Colonic mucosa (tissue), 4 donors: ENCODE measurements around the gene DPY19L3. TPM values are rescaled to one million over a fixed set of nuclear protein-coding genes. Genes with fewer than 3 reads are reported as not detected.
"Not testable (repeated sequence)": the region's sequence is repeated elsewhere in the genome, so short reads cannot be mapped to it uniquely, and the experiment has no call there.

Experiments
- DNase-seq: peaks from one replicate; pipeline ENCODE4 v3.0.0-alpha.2; 2020
- H3K27ac ChIP-seq: fragments of 200-600 bp; one replicate; pipeline ENCODE4 v1.8.0; 2021
- H3K27me3 ChIP-seq: fragments of 200-600 bp; one replicate; pipeline ENCODE4 v1.8.0; 2021
- H3K36me3 ChIP-seq: fragments of 200-600 bp; one replicate; pipeline ENCODE4 v1.8.0; 2021
- H3K4me1 ChIP-seq: fragments of 200-600 bp; one replicate; pipeline ENCODE4 v1.8.0; 2021; ENCODE audit warnings: mild to moderate bottlenecking
- H3K4me3 ChIP-seq: fragments of 200-600 bp; one replicate; pipeline ENCODE4 v1.8.0; 2021
- H3K9ac ChIP-seq, 2 donors: one replicate each; pipeline ENCODE4 v1.7.0; 2013; ENCODE audit warnings: control low read depth in 2 of 2, low read depth in 2 of 2, low read length in 2 of 2
- H3K9me3 ChIP-seq: fragments of 200-600 bp; one replicate; pipeline ENCODE4 v1.8.0; 2021
- CTCF ChIP-seq: fragments of 200-600 bp; IDR thresholded peaks from one replicate; pipeline ENCODE4 v1.8.0; 2022; ENCODE audit warnings: antibody characterized with exemption, mild to moderate bottlenecking
- intact Hi-C: fragments of 100-400 bp; cut with DNase I; formaldehyde crosslinking; loops from one replicate; pipeline ENCODE4 v1.14.1; 2022
- total RNA-seq, 2 donors: library from RNA; stranded (reverse); fragmentation: NEBNext Ultra II Directional in 1 of 2; extraction: Animal tissue kit (Norgen Biotek cat#: 25700) in 1 of 2; gene quantifications; one replicate each; pipeline ENCODE4 v1.2.1, GENCODE V29; 2021
- donor health status: healthy.
- donor health status: DM: no; HTN: no; CAD: no.
- donor health status: DM: no; HTN: no; CAD: no.

Gene DPY19L3
- total RNA-seq, 2 donors from 2014 or later, result 12.1 to 13.6 TPM

GRCh38 chr19:32416749-32417456 lies 11.3 kb downstream of the DPY19L3 start:
- Histone ChIP-seq H3K9ac (no peak overlapping the region), H3K9me3 (no peaks in the 10 kb centered on the region), H3K36me3 (no peaks in the 10 kb centered on the region), H3K4me3 (no peak overlapping the region), H3K27ac (no peak overlapping the region), H3K4me1 (no peaks in the 10 kb centered on the region), H3K27me3 (no peaks in the 10 kb centered on the region)
- no peak for DNase-seq
- no peak for TF ChIP-seq CTCF
- intact Hi-C loops, result no loop called here

GRCh38 chr19:32418155-32418554 lies 12.6 kb downstream of the DPY19L3 start:
- H3K9ac ChIP-seq, result no peak overlapping the region
- no peaks in the 10 kb centered on the region for H3K27me3 ChIP-seq
- H3K4me3 ChIP-seq, result no peak overlapping the region
- H3K27ac ChIP-seq, result no peak overlapping the region
- no peak for DNase-seq
- H3K36me3 ChIP-seq, result no peaks in the 10 kb centered on the region
- TF ChIP-seq CTCF, result no peak
- intact Hi-C loops, result no loop called here
- H3K4me1 ChIP-seq, result no peaks in the 10 kb centered on the region
- H3K9me3 ChIP-seq, result no peaks in the 10 kb centered on the region

DNA sequence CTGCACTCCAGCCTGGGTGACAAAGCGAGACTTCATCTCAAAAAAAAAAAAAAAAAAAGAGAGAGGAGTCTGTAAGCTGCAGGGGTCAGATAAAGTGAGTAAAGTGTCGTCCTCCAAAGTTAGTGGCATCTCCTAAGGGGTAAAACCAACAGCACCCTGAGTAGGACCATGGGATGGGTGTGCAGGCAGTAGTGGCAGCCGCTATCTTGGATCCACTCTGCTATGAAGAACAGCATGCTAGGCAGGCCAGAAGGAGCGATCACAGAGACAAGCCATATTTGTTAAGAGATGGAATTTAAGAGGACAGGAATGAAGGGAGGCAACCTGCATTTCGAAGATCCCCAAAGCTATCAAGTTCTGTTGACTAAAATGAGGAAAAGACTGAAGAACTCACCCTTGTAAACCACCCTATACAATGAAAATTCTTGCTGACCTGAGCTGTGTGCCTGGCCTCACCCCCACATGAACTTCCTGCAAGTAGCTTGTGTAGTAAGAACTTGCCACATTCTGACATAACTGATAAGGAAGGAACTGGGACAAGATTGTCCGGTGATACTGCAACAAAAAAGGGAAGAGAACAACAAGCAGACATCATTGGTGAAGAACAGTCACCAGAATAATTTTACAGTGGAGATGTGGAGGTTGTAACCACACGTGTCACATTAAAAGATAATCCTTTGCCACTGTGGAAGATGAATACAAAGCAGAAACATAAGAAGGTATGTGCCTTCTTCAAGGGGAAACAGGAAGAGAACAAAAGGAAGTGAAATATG lies 16.2 kb downstream of the DPY19L3 start:
- Histone ChIP-seq H3K36me3 (no peaks in the 10 kb centered on the region), H3K27me3 (no peaks in the 10 kb centered on the region), H3K27ac (no peak overlapping the region), H3K9me3 (no peaks in the 10 kb centered on the region), H3K4me1 (no peaks in the 10 kb centered on the region), H3K4me3 (no peak overlapping the region), H3K9ac (no peak overlapping the region)
- TF ChIP-seq CTCF, result no peak
- DNase-seq, result no peak
- intact Hi-C loops, result no loop called here

GRCh38 chr19:32422435-32422834 lies 16.9 kb downstream of the DPY19L3 start:
- no peak overlapping the region for H3K4me3 ChIP-seq
- no peaks in the 10 kb centered on the region for H3K27me3 ChIP-seq
- intact Hi-C loops, result no loop called here
- no peak for TF ChIP-seq CTCF
- H3K4me1 ChIP-seq, result no peaks in the 10 kb centered on the region
- no peak overlapping the region for H3K9ac ChIP-seq
- no peaks in the 10 kb centered on the region for H3K36me3 ChIP-seq
- H3K27ac ChIP-seq, result no peak overlapping the region
- no peaks in the 10 kb centered on the region for H3K9me3 ChIP-seq
- no peak for DNase-seq

- DNase-seq, H3K4me3 ChIP-seq, H3K9me3 ChIP-seq, H3K4me1 ChIP-seq, intact Hi-C loops, H3K27me3 ChIP-seq, H3K36me3 ChIP-seq, H3K9ac ChIP-seq, H3K27ac ChIP-seq: not testable (repeated sequence)
Observed at GRCh38 chr19:32423944-32424343, 18.4 kb downstream of the DPY19L3 start.

DNA sequence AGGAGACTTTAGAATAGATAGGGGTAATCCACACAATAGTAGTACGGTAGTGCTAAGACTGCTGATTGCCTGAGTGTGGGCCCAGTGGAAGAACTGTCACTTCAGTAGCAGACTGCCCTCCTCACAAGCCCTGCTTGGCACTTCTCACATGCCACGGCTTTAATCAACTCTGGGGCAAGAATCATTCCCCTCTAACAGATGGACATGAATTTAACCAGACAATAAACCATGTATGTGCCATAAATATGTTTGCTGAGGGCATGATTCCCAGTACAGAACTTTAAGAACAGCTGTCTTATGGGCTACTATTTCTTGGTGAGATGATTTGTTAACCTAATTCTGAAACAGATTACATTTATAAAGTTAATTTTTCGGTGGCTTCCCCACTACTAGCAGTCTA lies 22.0 kb downstream of the DPY19L3 start:
- Histone ChIP-seq H3K9ac (no peak overlapping the region), H3K27ac (no peak overlapping the region), H3K4me3 (no peak overlapping the region), H3K9me3 (no peaks in the 10 kb centered on the region), H3K36me3 (no peaks in the 10 kb centered on the region), H3K4me1 (no peaks in the 10 kb centered on the region), H3K27me3 (no peaks in the 10 kb centered on the region)
- DNase-seq, result no peak
- intact Hi-C loops, result no loop called here
- no peak for TF ChIP-seq CTCF
